ENCODE measurements around the gene RAB1B. TPM values are rescaled to one million over a fixed set of nuclear protein-coding genes. Genes with fewer than 3 reads are reported as not detected.

Gene RAB1B
- total RNA-seq, 4 donors from 2014 or later, result 96.0 to 194 (median 130) TPM

DNA sequence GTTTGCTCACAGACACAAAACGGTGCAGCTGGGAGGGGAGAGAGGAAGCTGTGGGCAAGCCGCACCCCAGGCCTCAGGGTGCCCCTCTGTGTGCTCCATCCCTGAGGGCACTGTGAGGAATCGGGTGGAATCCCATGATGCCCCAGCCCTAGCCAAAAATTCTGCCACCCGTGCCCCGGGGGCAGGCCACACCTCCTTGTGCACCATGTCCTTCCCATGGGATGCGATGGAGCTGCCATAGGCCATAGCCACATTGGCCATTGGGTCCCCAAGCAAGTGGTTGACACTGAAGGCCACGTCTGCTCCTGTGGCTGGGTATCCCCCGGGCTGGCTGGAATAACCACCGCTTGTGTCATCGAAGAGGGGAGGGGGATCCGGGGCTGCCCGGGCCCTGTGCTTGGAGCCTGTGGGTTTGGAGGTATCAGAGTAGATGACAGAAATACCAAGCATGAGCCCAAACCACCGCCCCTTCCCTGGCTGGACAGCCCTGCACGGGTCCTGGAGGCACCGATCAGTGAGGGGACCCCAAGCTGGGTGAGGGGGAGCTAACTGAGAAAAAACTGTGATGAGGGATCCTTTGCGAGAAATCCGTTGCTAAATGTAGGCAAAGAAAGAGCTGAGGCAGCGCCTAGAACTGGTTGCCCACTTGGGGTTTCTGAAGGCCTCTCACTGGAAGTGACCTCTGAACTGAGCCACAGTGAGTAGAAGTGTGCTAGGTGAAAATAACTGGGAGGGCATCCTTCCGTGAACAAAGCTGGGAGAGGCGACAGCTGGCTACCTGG lies 19.6 kb downstream of the RAB1B start:
- Histone ChIP-seq H3K4me1 (peaks cover 20 to 36% of the 10 kb centered on the region in 2 donors), H3K4me3 (peak overlapping the region; percentile 80 to 87 (median 85)), H3K27ac (peak overlapping the region; percentile 84 to 93 (median 92)), H3K27me3 (peaks cover 14 to 18% (median 17%) of the 10 kb centered on the region in 3 donors), H3K9me3 (no peaks in the 10 kb centered on the region), H3K36me3 (peaks cover 0 to 6% of the 10 kb centered on the region in 2 donors)
- in situ Hi-C loops (cut with MboI; ENCODE audit: low sequenced_read_pairs in 4 of 4) (loop anchor here in 1 of 4 donors (10.0 kb wide), 1 partner anchor 63 kb away; no protein-coding TSS in a partner anchor), intact Hi-C loops (cut with DNase I; ENCODE audit: low total_unique reads) (loop anchor here (2.0 kb wide), 1 partner anchor 285 kb away; the partner anchor contains the start of genes BANF1 and EIF1AD)
- TF ChIP-seq POLR2A (IDR thresholded peaks at IDR 0.05), result no peak
- TF ChIP-seq, protein P1, sequence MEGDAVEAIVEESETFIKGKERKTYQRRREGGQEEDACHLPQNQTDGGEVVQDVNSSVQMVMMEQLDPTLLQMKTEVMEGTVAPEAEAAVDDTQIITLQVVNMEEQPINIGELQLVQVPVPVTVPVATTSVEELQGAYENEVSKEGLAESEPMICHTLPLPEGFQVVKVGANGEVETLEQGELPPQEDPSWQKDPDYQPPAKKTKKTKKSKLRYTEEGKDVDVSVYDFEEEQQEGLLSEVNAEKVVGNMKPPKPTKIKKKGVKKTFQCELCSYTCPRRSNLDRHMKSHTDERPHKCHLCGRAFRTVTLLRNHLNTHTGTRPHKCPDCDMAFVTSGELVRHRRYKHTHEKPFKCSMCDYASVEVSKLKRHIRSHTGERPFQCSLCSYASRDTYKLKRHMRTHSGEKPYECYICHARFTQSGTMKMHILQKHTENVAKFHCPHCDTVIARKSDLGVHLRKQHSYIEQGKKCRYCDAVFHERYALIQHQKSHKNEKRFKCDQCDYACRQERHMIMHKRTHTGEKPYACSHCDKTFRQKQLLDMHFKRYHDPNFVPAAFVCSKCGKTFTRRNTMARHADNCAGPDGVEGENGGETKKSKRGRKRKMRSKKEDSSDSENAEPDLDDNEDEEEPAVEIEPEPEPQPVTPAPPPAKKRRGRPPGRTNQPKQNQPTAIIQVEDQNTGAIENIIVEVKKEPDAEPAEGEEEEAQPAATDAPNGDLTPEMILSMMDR (IDR thresholded peaks at IDR 0.05 in 4 of 5, conservative IDR thresholded peaks at IDR 0.05 in 1 of 5), result no peak
- ATAC-seq (peak; percentile 3 to 9), DNase-seq (no peak)

DNA sequence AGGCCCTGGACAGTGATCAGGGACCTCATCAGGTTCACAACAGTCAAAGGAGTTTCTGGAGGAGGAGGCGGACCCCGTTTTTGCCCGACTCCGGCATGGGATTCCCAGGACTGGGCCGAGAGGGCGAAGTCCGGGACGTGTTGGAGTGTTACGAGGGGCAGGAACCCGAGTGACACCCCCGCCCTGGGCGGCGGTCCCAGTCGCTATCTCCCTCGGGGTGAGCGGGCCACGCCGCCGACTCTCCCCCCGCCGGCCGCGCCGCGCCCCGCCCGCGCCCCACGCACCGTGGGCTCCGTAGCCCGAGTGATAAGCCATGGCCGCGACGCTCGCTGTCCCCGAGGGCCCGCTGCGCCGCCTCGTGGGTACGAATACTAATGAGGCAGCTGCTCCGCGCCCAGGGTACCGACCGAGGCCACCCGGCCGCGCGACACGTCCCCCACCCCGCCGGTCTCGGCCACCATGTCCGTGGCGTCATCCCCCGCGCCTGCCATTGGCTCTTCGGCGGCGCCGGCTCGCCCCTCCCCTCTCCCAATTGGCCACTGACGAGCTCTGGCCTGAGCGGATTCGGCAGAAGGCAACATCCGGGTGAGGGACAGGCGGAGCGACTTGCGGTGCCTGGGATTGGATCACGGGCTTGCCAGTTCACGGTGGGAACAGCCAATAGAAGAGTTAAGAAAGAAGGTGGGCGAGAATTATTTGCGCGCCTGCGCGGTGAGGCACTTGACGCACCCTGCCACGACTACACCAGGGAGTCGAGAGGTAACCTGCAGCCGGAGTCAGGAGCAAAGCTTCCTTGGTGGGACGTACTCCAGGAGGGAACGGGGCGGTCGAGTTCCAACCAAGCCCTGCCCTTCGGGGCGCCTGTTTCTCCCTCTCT lies 20.5 kb downstream of the RAB1B start, which contains the start of gene YIF1A:
Gene YIF1A, minus strand, starts transcription at position 473 of the 877 bp plus-strand sequence. Its CDS starts 158 bp downstream, at position 315.
- intact Hi-C loops (cut with DNase I; ENCODE audit: low total_unique reads) (loop anchor here (1.0 to 2.0 kb wide), 2 partner anchors 21 to 286 kb away; partner anchors contain the start of genes BANF1, EIF1AD and RAB1B), in situ Hi-C loops (cut with MboI; ENCODE audit: low sequenced_read_pairs in 4 of 4) (loop anchor here in 1 of 4 donors (10.0 kb wide), 1 partner anchor 64 kb away; no protein-coding TSS in a partner anchor)
- H3K9me3 ChIP-seq, result no peaks in the 10 kb centered on the region
- TF ChIP-seq POLR2A (IDR thresholded peaks at IDR 0.05), result peak; percentile 93 to 97
- TF ChIP-seq, protein P1 (IDR thresholded peaks at IDR 0.05 in 4 of 5, conservative IDR thresholded peaks at IDR 0.05 in 1 of 5), result no peak
- H3K4me1 ChIP-seq, result peaks cover 20 to 36% of the 10 kb centered on the region in 2 donors
- peak; percentile 99 to 100 for DNase-seq
- H3K4me3 ChIP-seq, result peak within 1 kb of the TSS; percentile 80 to 91 (median 85)
- H3K27me3 ChIP-seq, result peaks cover 14 to 25% (median 21%) of the 10 kb centered on the region in 3 donors
- peak within 1 kb of the TSS; percentile 84 to 93 (median 92) for H3K27ac ChIP-seq
- H3K36me3 ChIP-seq, result peaks cover 0 to 6% of the 10 kb centered on the region in 2 donors
- ATAC-seq, result peak; percentile 95 to 97

DNA sequence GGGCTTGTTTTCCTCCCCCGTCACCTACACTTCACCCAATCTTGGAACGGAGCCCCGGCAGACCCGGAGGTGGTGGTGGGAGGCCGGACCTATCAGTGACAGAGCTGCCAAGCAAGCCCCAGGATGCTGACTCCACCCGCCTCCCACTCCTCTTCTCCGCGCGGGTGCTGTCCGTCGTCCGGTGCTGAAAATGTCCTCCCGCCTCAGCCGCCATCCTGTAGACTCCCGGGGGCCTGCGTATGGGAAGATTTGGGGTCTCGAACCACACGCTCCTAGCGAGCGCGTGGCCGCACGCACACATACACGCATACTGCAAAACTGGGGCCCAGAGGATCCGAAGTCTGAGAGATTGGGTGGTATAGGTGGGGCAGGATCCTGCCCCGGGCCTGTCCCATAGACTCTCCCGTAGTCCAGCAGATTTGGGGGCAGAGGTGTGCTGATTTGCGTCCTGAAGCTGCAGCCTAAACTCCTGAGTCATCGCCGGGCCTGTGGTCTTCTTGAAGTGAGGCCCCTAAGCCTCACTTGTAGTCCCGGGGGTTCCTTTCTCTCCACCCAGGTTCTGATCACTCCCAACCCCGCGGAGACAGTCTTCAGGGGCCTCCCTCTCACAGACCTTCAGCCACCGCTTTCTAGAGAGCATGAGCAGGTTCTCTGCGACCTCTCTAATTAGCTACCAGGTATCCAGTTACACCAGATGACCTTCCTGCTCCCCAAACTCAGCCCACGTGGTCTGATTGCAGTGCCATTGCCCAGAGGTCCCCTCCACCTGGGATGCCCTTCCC lies 21.3 kb downstream of the RAB1B start:
- Histone ChIP-seq H3K9me3 (no peaks in the 10 kb centered on the region), H3K27me3 (peaks cover 14 to 25% (median 21%) of the 10 kb centered on the region in 3 donors), H3K4me1 (peaks cover 20 to 36% of the 10 kb centered on the region in 2 donors), H3K4me3 (peak overlapping the region; percentile 64 to 91 (median 84)), H3K36me3 (no peaks in the 10 kb centered on the region), H3K27ac (peak overlapping the region; percentile 84 to 93 (median 92))
- TF ChIP-seq, protein P1 (IDR thresholded peaks at IDR 0.05 in 4 of 5, conservative IDR thresholded peaks at IDR 0.05 in 1 of 5), result no peak
- no peak for TF ChIP-seq POLR2A (IDR thresholded peaks at IDR 0.05)
- DNase-seq, result no peak
- intact Hi-C loops (cut with DNase I; ENCODE audit: low total_unique reads), result loop anchor here (1.0 to 2.0 kb wide), 2 partner anchors 21 to 287 kb away; partner anchors contain the start of genes BANF1, EIF1AD and RAB1B
- peak; percentile 14 to 38 for ATAC-seq
- in situ Hi-C loops (cut with MboI; ENCODE audit: low sequenced_read_pairs in 4 of 4), result loop anchor here in 1 of 4 donors (10.0 kb wide), 1 partner anchor 65 kb away; no protein-coding TSS in a partner anchor

DNA sequence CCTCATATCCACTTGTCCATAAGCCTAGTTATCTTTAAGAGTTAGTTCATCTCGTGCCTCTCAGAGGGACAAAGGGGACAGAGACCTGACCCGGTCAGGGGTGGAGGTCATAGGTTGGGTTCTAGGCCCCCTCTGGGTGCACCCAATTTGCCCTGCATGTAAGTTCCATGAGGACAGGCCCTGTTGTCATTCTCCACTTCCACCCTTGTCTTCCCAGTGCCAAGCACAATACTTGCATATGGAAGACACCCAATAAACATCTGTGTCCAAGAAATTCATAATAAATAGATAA lies 21.8 kb downstream of the RAB1B start:
- peaks cover 14 to 25% (median 21%) of the 10 kb centered on the region in 3 donors for H3K27me3 ChIP-seq
- ATAC-seq, result no peak
- no peak overlapping the region for H3K4me3 ChIP-seq
- H3K27ac ChIP-seq, result no peak overlapping the region
- TF ChIP-seq, protein P1 (IDR thresholded peaks at IDR 0.05 in 4 of 5, conservative IDR thresholded peaks at IDR 0.05 in 1 of 5), result no peak
- no peak for TF ChIP-seq POLR2A (IDR thresholded peaks at IDR 0.05)
- no peak for DNase-seq
- H3K4me1 ChIP-seq, result peaks cover 20 to 36% of the 10 kb centered on the region in 2 donors
- in situ Hi-C loops (cut with MboI; ENCODE audit: low sequenced_read_pairs in 4 of 4), result no loop called here
- no peaks in the 10 kb centered on the region for H3K9me3 ChIP-seq
- intact Hi-C loops (cut with DNase I; ENCODE audit: low total_unique reads), result no loop called here
- H3K36me3 ChIP-seq, result no peaks in the 10 kb centered on the region
